MM.1S (cell line): ENCODE data around the gene NEK2.

ENCODE experiments used
- DNase-seq: peaks from one replicate; pipeline ENCODE4 v3.0.0-alpha.2; 2015
- H2AFZ ChIP-seq: fragments of 300-600 bp; sonication (generic); 2 replicates; pipeline ENCODE4 v1.6.0; 2016; ENCODE audit warnings: antibody characterized with exemption, low read length
- H3F3A ChIP-seq: fragments of 300-600 bp; sonication (generic); 2 replicates; pipeline ENCODE4 v1.6.1; 2016; ENCODE audit warnings: mild to moderate bottlenecking, antibody characterized with exemption, low read length, moderate library complexity, mixed read lengths; ENCODE audit not compliant: insufficient read depth
- H3K27ac ChIP-seq: fragments of 300-600 bp; sonication (generic); 2 replicates; pipeline ENCODE4 v1.5.1; 2016; ENCODE audit warnings: mild to moderate bottlenecking, low read length
- H3K27me3 ChIP-seq: fragments of 300-600 bp; sonication (generic); replicated peaks from 2 replicates; pipeline ENCODE4 v1.6.0; 2016; ENCODE audit warnings: low read length; ENCODE audit not compliant: insufficient read depth
- H3K36me3 ChIP-seq: fragments of 300-600 bp; sonication (generic); replicated peaks from 2 replicates; pipeline ENCODE4 v1.6.1; 2016; ENCODE audit warnings: mild to moderate bottlenecking, low read length, mixed read lengths; ENCODE audit not compliant: insufficient read depth
- H3K4me1 ChIP-seq: fragments of 300-600 bp; sonication (generic); 2 replicates; pipeline ENCODE4 v1.6.1; 2016; ENCODE audit warnings: low read length, mixed read lengths
- H3K4me2 ChIP-seq: fragments of 300-600 bp; sonication (generic); 2 replicates; pipeline ENCODE4 v1.6.0; 2016; ENCODE audit warnings: low read depth, low read length
- H3K4me3 ChIP-seq: fragments of 300-600 bp; sonication (generic); 2 replicates; pipeline ENCODE4 v1.5.1; 2016; ENCODE audit warnings: low read length, mixed read lengths
- H3K79me2 ChIP-seq: fragments of 300-600 bp; sonication (generic); 2 replicates; pipeline ENCODE4 v1.6.1; 2016; ENCODE audit warnings: mixed run types, low read length, mixed read lengths
- H3K9ac ChIP-seq: fragments of 300-600 bp; sonication (generic); 2 replicates; pipeline ENCODE4 v1.6.1; 2016; ENCODE audit warnings: low read length, mixed read lengths
- H3K9me2 ChIP-seq: fragments of 300-600 bp; sonication (generic); replicated peaks from 2 replicates; pipeline ENCODE4 v1.6.1; 2016; ENCODE audit warnings: mild to moderate bottlenecking, low read length, mixed read lengths; ENCODE audit not compliant: insufficient read depth
- H3K9me3 ChIP-seq: fragments of 300-600 bp; sonication (generic); replicated peaks from 2 replicates; pipeline ENCODE4 v1.6.1; 2016; ENCODE audit warnings: mild to moderate bottlenecking, low read length, mixed read lengths; ENCODE audit not compliant: insufficient read depth
- H4K20me1 ChIP-seq: fragments of 300-600 bp; sonication (generic); 2 replicates; pipeline ENCODE4 v1.6.1; 2016; ENCODE audit warnings: mild to moderate bottlenecking, low read length, moderate library complexity, mixed read lengths; ENCODE audit not compliant: insufficient read depth
- CTCF ChIP-seq: fragments of 300-600 bp; sonication (generic); IDR thresholded peaks from 2 replicates; pipeline ENCODE4 v1.5.1; 2016; ENCODE audit warnings: antibody characterized with exemption, low read length, mixed read lengths
- EZH2 ChIP-seq: fragments of 300-600 bp; sonication (generic); optimal IDR thresholded peaks from 2 replicates; pipeline ENCODE3; 2017; ENCODE audit warnings: low read depth, mild to moderate bottlenecking, antibody characterized with exemption, low read length, mixed read lengths
- EZH2phosphoT487 ChIP-seq: fragments of 300-600 bp; sonication (generic); IDR thresholded peaks from 2 replicates; pipeline ENCODE4 v1.6.1; 2018; ENCODE audit warnings: antibody characterized with exemption, low read length

Gene NEK2

GRCh38 chr1:211704543-211704942 lies 29.1 kb upstream of the NEK2 start:
- H3K27ac ChIP-seq, result no peak overlapping the region
- DNase-seq, result no peak
- no peaks in the 10 kb centered on the region for H3K27me3 ChIP-seq
- no peaks in the 10 kb centered on the region for H3K36me3 ChIP-seq
- no peaks in the 10 kb centered on the region for H3K4me1 ChIP-seq
- H3K9ac ChIP-seq, result no peak overlapping the region
- no peak overlapping the region for H3K4me2 ChIP-seq
- H3K9me2 ChIP-seq, result no peaks in the 10 kb centered on the region
- no peak overlapping the region for H2AFZ ChIP-seq
- H3K4me3 ChIP-seq, result no peak overlapping the region
- no peaks in the 10 kb centered on the region for H3F3A ChIP-seq
- H4K20me1 ChIP-seq, result no peaks in the 10 kb centered on the region
- TF ChIP-seq CTCF (no peak), EZH2phosphoT487 (no peak)
- H3K9me3 ChIP-seq, result no peaks in the 10 kb centered on the region
- H3K79me2 ChIP-seq, result no peaks in the 10 kb centered on the region

DNA sequence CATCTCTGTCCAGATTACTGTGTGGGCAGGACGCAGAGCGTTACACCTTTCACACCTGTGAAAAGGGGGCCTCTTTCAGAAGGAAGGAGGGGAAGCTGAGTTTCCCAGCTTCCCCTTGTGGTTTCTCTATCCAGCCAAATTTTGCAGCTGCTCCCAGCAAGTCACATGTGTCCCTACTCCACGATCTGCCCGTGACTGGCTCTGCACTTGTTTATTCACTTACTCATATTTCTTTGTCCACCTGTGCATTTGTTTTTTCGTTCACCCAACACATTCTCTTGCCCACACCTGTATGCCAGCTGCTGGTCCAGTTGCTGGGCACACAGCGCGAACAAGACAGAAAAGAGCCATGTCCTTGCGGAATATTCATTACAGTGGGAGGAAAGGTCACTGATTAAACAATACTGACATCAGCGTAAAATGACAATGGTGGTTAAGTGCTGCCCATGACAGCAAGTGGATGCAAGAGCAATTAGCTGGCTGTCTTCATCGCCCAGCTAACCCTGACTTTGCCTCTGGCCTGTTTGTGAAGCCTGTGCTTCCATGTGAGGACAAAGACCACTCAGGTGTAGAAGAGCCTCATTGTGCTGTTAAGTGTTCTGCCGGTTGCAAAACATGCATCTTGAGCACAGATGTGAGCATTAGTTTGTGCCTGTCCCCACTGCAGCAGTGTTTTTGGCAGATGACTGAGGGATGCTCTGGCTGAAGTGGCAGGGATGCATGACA lies 28.6 kb upstream of the NEK2 start:
- Histone ChIP-seq H3K79me2 (no peaks in the 10 kb centered on the region), H3K9ac (no peak overlapping the region), H3K4me1 (no peaks in the 10 kb centered on the region), H3K4me3 (no peak overlapping the region), H3K36me3 (no peaks in the 10 kb centered on the region), H3K27me3 (no peaks in the 10 kb centered on the region), H3F3A (no peaks in the 10 kb centered on the region), H3K9me3 (no peaks in the 10 kb centered on the region), H3K27ac (no peak overlapping the region), H3K9me2 (no peaks in the 10 kb centered on the region), H2AFZ (no peak overlapping the region), H4K20me1 (no peaks in the 10 kb centered on the region), H3K4me2 (no peak overlapping the region)
- no peak for TF ChIP-seq EZH2phosphoT487
- no peak for TF ChIP-seq EZH2
- no peak for TF ChIP-seq CTCF
- DNase-seq, result no peak

DNA sequence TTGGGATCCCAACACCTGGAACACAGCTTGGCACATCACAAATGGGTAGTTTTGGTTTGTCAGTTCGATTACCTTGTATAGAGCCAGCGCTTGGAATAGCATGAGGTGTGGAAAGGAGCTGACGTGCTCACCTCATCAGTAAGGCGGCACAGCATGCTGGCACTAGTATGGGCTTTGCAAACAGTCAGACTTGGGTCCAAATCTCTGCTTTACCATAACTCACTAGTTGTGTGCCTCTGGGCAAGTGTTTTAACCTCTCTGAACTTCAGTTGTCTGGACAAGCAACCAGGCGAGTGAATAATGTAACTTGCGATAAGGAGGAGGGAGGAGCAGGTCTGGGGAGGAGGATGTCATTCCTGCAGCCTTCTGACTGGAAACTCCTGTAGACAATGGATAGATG lies 26.3 kb upstream of the NEK2 start:
- H3K36me3 ChIP-seq, result no peaks in the 10 kb centered on the region
- H3K4me2 ChIP-seq, result no peak overlapping the region
- H2AFZ ChIP-seq, result no peak overlapping the region
- TF ChIP-seq EZH2, result no peak
- no peak for TF ChIP-seq CTCF
- no peak for TF ChIP-seq EZH2phosphoT487
- H3K4me3 ChIP-seq, result no peak overlapping the region
- no peaks in the 10 kb centered on the region for H3K9me2 ChIP-seq
- H3K9me3 ChIP-seq, result no peaks in the 10 kb centered on the region
- no peaks in the 10 kb centered on the region for H4K20me1 ChIP-seq
- DNase-seq, result no peak
- H3K9ac ChIP-seq, result no peak overlapping the region
- H3K79me2 ChIP-seq, result no peaks in the 10 kb centered on the region
- no peaks in the 10 kb centered on the region for H3F3A ChIP-seq
- peaks cover 5% of the 10 kb centered on the region; the same call in 1 of the 2 replicates for H3K4me1 ChIP-seq
- no peak overlapping the region for H3K27ac ChIP-seq
- no peaks in the 10 kb centered on the region for H3K27me3 ChIP-seq
